K562 (cell line): ENCODE measurements around the gene MCCC1. TPM values are rescaled to one million over a fixed set of nuclear protein-coding genes. Genes with fewer than 3 reads are reported as not detected.
A peak's percentile ranks its signal among the peaks of the same experiment; 100 is the strongest.

ENCODE experiments used
- CTCFL ChIP-seq: IDR thresholded peaks from 2 replicates; pipeline ENCODE4 v1.6.1; 2011; ENCODE audit warnings: borderline replicate concordance, low read depth, mild to moderate bottlenecking, moderate library complexity, low read length; ENCODE audit not compliant: insufficient read depth, poor library complexity, severe bottlenecking
- ERF ChIP-seq: fragments of 450-650 bp; formaldehyde crosslinking; IDR thresholded peaks from 2 replicates; pipeline ENCODE4 v1.4.0; 2020; ENCODE audit warnings: mild to moderate bottlenecking, mixed read lengths
- GATAD2B ChIP-seq: fragments of 450-650 bp; IDR thresholded peaks from 2 replicates; pipeline ENCODE4 v1.6.1; 2017; ENCODE audit warnings: mild to moderate bottlenecking, borderline replicate concordance
- HNRNPLL ChIP-seq: fragments of 200-400 bp; formaldehyde crosslinking; IDR thresholded peaks from 2 replicates; pipeline ENCODE4 v1.6.1; 2017; ENCODE audit warnings: low read length, low read depth, mild to moderate bottlenecking; ENCODE audit not compliant: poor library complexity, severe bottlenecking
- MIER1 ChIP-seq: fragments of 450-650 bp; IDR thresholded peaks from 2 replicates; pipeline ENCODE4 v1.6.1; 2016; ENCODE audit warnings: antibody characterized with exemption, mild to moderate bottlenecking, low read depth
- SLC30A9 ChIP-seq: fragments of 250-450 bp; sonication (Bioruptor Pico); IDR thresholded peaks from 2 replicates; pipeline ENCODE4 v1.8.0; 2022; ENCODE audit warnings: mild to moderate bottlenecking, moderate library complexity
- SRSF3 ChIP-seq: fragments of 200-400 bp; formaldehyde crosslinking; IDR thresholded peaks from 2 replicates; pipeline ENCODE4 v1.6.1; 2016; ENCODE audit warnings: mild to moderate bottlenecking, low read length, moderate library complexity; ENCODE audit not compliant: insufficient read depth
- TCF15 ChIP-seq: fragments of 250-450 bp; sonication (Bioruptor Pico); IDR thresholded peaks from 2 replicates; pipeline ENCODE4 v1.8.0; 2022; ENCODE audit warnings: moderate library complexity, mild to moderate bottlenecking, inconsistent platforms
- TCF7 ChIP-seq: sonication (generic); IDR thresholded peaks from 2 replicates; pipeline ENCODE4 v1.6.1; 2016; ENCODE audit warnings: antibody characterized with exemption, borderline replicate concordance
- TEAD2 ChIP-seq: fragments of 450-650 bp; IDR thresholded peaks from 2 replicates; pipeline ENCODE4 v1.6.1; 2016; ENCODE audit warnings: missing genetic modification characterization, control low read depth, missing compliant biosample characterization
- polyA plus RNA-seq, 8 experiments: library from polyadenylated mRNA; depleted of rRNA in 4 of 8; stranded (reverse) in 5 of 8; unstranded in 3 of 8; fragments of >200 nt; fragmentation: Nextera tagmentation in 2 of 8; fragmentation: Illumina TruSeq in 1 of 8; extraction: Ambion mirVana in 2 of 8; extraction: Trizol in 1 of 8; gene quantifications; 2 replicates each; pipeline versions ENCODE4 v1.2.1 to v1.2.3, GENCODE V29; 2011 to 2014; ENCODE audit warnings: inconsistent platforms in 1 of 8, missing spikeins in 1 of 8
- total RNA-seq, 7 experiments: library from RNA; depleted of rRNA in 6 of 7; stranded (reverse); fragments of >200 nt in 6 of 7; fragmentation: Illumina TruSeq in 2 of 7; extraction: Trizol in 2 of 7; gene quantifications; 2 replicates each; pipeline versions ENCODE4 v1.2.1 to v1.2.3, GENCODE V29; 2011 to 2021; ENCODE audit warnings: low replicate concordance in 1 of 7
- TF ChIP-seq, protein P1 (sequence below): fragments of 450-650 bp; IDR thresholded peaks from 2 replicates; pipeline ENCODE4 v1.6.1; 2017; ENCODE audit warnings: antibody characterized with exemption, mild to moderate bottlenecking
- TF ChIP-seq, protein P2 (sequence below): fragments of 250-450 bp; sonication (Bioruptor Pico); IDR thresholded peaks from 2 replicates; pipeline ENCODE4 v1.5.0; 2020; ENCODE audit warnings: mild to moderate bottlenecking, borderline replicate concordance
- TF ChIP-seq, protein P3 (sequence below): sonication (generic); formaldehyde crosslinking; IDR thresholded peaks from 2 replicates; pipeline ENCODE4 v1.8.0; 2022; ENCODE audit warnings: mild to moderate bottlenecking, low read depth, missing genetic modification reagents

MCCC1 gene
- total and polyA plus RNA-seq, 9 of the 15 experiments (the other 6 are each of a cell fraction or from before 2014, with no cell fraction given), result 13.7 to 26.9 (median 23.0) TPM

GRCh38 chr3:182979674-182980191 is 119.6 kb downstream of the MCCC1 start (continued):
- TF ChIP-seq, protein P1, sequence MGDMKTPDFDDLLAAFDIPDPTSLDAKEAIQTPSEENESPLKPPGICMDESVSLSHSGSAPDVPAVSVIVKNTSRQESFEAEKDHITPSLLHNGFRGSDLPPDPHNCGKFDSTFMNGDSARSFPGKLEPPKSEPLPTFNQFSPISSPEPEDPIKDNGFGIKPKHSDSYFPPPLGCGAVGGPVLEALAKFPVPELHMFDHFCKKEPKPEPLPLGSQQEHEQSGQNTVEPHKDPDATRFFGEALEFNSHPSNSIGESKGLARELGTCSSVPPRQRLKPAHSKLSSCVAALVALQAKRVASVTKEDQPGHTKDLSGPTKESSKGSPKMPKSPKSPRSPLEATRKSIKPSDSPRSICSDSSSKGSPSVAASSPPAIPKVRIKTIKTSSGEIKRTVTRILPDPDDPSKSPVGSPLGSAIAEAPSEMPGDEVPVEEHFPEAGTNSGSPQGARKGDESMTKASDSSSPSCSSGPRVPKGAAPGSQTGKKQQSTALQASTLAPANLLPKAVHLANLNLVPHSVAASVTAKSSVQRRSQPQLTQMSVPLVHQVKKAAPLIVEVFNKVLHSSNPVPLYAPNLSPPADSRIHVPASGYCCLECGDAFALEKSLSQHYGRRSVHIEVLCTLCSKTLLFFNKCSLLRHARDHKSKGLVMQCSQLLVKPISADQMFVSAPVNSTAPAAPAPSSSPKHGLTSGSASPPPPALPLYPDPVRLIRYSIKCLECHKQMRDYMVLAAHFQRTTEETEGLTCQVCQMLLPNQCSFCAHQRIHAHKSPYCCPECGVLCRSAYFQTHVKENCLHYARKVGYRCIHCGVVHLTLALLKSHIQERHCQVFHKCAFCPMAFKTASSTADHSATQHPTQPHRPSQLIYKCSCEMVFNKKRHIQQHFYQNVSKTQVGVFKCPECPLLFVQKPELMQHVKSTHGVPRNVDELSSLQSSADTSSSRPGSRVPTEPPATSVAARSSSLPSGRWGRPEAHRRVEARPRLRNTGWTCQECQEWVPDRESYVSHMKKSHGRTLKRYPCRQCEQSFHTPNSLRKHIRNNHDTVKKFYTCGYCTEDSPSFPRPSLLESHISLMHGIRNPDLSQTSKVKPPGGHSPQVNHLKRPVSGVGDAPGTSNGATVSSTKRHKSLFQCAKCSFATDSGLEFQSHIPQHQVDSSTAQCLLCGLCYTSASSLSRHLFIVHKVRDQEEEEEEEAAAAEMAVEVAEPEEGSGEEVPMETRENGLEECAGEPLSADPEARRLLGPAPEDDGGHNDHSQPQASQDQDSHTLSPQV, result no peak
- no peak for TF ChIP-seq TEAD2 (tag)
- no peak for TF ChIP-seq MIER1
- TF ChIP-seq, protein P2, sequence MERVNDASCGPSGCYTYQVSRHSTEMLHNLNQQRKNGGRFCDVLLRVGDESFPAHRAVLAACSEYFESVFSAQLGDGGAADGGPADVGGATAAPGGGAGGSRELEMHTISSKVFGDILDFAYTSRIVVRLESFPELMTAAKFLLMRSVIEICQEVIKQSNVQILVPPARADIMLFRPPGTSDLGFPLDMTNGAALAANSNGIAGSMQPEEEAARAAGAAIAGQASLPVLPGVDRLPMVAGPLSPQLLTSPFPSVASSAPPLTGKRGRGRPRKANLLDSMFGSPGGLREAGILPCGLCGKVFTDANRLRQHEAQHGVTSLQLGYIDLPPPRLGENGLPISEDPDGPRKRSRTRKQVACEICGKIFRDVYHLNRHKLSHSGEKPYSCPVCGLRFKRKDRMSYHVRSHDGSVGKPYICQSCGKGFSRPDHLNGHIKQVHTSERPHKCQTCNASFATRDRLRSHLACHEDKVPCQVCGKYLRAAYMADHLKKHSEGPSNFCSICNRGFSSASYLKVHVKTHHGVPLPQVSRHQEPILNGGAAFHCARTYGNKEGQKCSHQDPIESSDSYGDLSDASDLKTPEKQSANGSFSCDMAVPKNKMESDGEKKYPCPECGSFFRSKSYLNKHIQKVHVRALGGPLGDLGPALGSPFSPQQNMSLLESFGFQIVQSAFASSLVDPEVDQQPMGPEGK (CRISPR knock-in tag), result no peak
- no peak for TF ChIP-seq TCF15 (CRISPR knock-in tag)
- peak; percentile 50 for TF ChIP-seq HNRNPLL
- TF ChIP-seq ERF (CRISPR knock-in tag), result no peak
- TF ChIP-seq, protein P3, sequence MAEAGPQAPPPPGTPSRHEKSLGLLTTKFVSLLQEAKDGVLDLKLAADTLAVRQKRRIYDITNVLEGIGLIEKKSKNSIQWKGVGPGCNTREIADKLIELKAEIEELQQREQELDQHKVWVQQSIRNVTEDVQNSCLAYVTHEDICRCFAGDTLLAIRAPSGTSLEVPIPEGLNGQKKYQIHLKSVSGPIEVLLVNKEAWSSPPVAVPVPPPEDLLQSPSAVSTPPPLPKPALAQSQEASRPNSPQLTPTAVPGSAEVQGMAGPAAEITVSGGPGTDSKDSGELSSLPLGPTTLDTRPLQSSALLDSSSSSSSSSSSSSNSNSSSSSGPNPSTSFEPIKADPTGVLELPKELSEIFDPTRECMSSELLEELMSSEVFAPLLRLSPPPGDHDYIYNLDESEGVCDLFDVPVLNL (CRISPR knock-in tag), result no peak
- TF ChIP-seq TCF7, result no peak
- no peak for TF ChIP-seq CTCFL
- no peak for TF ChIP-seq SLC30A9 (CRISPR knock-in tag)
- TF ChIP-seq GATAD2B, result no peak
- TF ChIP-seq SRSF3, result no peak
